NCI-H82 (cell line): ENCODE results near the gene MED17.

ENCODE experiments used
- DNase-seq: peaks from one replicate; lab custom pipeline; 2025; lab: John Stamatoyannopoulos, UW

MED17 gene, protein sequence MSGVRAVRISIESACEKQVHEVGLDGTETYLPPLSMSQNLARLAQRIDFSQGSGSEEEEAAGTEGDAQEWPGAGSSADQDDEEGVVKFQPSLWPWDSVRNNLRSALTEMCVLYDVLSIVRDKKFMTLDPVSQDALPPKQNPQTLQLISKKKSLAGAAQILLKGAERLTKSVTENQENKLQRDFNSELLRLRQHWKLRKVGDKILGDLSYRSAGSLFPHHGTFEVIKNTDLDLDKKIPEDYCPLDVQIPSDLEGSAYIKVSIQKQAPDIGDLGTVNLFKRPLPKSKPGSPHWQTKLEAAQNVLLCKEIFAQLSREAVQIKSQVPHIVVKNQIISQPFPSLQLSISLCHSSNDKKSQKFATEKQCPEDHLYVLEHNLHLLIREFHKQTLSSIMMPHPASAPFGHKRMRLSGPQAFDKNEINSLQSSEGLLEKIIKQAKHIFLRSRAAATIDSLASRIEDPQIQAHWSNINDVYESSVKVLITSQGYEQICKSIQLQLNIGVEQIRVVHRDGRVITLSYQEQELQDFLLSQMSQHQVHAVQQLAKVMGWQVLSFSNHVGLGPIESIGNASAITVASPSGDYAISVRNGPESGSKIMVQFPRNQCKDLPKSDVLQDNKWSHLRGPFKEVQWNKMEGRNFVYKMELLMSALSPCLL

DNA sequence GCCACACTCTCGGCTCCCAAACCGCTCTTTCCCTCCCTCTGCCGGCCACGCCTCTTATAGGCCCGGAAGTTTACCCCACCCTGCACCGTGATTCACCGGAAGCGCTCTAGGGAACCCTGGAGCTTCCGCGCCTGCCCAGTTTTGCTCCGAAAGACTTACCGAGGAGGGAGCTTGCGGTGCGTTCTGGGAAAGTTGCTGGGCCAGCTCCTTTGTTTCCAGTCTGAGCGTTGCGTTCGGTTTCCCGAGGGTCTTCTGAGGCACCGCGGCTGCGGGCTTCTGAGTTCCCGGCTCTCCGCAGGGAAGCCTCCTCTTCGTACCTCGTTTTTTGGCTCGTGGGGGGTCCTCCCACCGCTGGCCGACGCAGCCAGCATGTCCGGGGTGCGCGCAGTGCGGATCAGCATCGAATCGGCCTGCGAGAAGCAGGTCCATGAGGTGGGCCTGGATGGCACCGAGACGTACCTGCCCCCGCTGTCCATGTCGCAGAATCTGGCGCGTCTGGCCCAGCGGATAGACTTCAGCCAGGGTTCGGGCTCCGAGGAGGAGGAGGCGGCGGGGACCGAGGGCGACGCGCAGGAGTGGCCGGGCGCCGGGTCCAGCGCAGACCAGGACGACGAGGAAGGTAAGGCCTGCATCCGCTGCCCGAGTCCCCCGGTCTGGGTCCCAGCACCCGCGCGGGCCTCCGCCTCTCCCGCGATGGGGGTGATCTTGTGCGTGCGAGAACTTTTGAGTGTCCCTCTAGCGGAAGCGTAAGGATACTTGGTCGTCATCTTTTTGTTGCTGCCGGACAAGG is at the start of gene MED17:
Gene MED17 (plus strand): TSS at position 138 of the 790 bp plus-strand sequence. CDS start 232 bp downstream, at position 370.
- peak; percentile 96 for DNase-seq

DNA sequence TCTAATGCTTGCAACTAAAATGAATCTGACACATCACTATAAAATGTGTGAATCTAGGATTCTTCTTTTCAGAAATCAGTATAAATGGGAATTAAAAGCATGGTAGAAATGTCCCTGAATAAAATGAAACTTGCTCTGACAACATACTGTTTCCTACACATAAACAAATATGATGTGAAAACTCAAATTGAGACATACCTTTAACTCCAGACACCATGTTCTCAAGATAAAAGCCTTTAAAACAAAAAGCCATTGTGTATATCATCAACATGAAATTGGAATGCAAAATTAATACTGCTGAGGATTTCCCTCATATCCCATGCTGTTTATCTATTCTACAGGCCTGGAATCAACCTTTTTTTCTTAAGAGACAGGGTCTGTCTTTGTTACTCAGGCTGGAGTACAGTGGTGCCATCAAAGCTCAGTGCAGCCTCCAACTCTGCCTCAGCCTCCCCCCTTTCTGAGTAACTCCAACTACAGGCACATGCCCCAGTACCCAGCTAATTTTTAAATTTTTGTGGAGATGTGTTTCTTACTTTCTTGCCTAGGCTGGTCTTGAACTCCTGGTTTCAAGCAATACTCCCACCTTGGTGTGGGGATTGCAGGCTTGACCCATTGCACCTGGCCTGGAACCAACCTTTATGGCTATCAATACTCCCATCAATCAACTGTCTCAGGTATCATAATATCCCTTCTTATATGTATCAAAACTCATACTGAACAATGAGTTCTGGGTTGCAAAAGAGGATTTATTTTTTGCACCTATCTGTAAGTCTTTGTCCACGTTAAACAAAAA is 49.5 kb upstream of the MED17 start:
- peak; percentile 11 for DNase-seq

DNA sequence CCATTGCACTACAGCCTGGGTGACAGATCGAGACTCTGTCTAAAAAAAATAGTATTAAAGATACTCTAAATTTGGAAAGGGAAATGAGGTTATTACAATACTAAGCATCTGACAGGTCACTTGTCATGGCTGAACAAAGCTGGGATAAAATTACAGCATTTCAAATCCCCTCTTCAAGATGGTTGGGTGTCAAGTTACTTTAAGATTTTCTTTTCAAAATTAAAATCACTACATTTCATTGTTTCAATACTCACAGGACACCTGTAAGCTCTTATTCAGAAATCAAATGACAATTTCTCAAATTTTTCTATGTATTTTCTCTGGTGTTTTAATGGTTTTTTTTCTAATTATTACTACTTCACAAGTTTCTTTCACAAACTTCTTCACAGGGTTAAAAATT is 48.5 kb upstream of the MED17 start:
- DNase-seq = peak; percentile 5

DNA sequence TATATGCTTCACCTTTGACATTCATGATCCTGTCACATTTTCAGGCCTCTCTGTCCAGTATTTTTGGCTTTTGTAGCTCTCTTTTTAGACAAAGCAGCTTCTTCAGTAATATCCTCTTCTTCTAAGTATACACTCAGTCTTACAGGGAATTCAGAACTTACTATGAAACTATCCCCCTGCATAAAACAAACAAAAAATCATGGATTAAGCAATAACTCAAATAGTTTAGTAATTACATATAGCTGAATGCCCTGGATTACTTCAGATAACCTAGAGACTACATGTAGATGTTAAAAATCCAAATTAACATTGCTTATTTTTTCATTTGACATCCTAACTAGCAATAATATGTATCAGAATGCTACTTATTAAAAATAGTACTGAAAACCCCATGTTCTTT is 48.0 kb upstream of the MED17 start:
- DNase-seq = no peak

DNA sequence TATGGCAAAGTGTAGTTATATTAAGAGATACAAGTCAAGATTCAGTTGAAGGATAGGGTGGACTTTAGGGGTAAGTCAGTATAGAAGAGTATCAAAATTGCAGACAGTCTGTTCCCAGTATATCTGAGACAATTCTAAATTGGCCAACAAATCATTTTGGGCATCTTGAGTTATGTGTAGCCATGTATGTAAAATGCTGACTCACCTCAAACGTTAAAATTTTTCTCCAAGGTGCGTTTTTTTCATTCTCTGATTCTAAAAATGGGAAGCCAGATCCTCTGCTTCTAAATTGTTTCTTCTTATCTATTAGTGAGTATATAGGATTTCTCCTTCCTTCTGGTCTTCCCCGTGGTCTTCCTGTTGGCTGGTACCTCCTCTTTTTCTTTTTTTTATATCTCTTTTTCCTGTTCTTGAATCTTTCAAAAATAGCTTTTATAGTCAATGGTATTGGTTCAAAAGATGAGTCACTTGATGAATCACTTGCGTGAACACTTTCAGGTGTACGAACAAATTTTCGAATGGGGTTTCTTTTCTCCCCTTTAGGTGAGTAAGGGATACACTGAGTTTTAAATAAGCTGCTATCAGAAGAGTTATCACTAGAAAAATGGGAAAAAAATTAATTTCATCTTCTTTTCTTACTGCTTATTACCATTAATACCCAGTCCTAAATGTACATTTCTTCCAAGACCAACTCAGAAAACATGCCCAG is 46.0 kb upstream of the MED17 start:
- DNase-seq = peak; percentile 7

DNA sequence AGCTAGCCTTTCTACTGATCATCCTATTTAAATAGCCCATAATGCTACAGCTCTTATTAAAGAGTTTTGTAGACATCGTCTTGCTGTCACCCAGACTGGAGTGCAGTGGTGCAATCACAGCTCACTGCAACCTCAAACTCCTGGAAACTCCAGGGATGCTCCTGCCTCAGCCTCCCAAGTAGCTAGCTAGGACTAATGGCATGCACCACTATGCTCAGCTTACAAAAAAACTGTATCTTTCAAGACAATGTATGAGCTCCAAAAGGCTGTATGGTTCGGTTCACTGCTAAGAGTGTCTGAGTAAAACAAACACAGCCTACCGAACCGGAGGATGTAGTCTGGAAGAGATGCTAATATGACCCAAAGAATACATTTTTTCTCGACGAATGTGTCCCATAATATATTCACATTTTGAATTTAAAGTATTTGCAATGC is 45.4 kb upstream of the MED17 start:
- peak; percentile 2 for DNase-seq

DNA sequence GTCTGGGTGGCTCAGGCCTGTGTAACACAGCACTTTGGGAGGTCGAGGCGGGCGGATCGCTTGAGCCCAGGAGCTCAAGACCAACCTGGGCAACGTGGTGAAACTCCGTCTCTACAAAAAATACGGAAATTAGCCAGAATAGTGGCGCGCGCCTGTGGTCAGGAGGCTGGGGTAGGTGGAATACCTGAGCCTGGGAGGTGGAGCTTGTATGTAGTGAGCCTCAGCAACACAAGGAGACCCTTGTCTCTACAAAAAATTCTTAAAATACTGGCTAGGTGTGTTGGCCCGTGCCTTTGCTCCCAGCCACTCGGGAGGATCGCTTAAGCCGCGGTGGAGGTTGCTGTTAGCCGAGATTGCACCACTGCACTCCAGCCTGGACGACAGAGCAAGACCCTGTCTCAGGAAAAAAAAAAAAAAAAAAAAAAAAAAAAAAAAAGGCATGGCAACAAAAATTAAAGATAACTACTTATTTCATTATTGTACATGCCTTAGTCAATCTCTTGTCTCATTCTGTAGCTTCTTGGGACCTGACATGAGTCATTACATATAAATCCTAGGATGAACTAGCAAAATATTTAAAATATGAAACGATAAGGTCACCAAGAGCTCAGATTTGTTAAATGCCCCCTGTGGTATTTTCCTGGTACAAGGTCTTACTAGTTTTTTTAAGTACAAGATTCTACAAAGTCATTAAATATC is 43.9 kb upstream of the MED17 start:
- peak; percentile 31 for DNase-seq

DNA sequence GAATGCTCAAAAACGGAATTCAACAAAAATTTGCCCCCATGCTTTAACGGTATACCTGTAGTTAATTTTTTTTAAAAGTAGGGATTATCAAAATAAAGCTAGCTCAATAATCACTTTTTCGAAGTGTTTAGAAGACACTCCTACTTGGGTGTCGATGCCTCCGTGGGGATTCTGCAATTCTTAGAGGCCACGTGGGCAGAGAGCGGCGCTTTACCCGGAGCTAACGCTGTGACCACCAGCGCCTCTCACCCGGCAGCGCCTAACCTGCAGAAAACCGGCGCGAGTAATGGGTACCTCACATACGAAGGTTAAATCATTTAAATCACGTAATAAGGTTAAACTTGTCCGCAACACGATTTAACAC is 43.4 kb upstream of the MED17 start:
- DNase-seq = peak; percentile 79

DNA sequence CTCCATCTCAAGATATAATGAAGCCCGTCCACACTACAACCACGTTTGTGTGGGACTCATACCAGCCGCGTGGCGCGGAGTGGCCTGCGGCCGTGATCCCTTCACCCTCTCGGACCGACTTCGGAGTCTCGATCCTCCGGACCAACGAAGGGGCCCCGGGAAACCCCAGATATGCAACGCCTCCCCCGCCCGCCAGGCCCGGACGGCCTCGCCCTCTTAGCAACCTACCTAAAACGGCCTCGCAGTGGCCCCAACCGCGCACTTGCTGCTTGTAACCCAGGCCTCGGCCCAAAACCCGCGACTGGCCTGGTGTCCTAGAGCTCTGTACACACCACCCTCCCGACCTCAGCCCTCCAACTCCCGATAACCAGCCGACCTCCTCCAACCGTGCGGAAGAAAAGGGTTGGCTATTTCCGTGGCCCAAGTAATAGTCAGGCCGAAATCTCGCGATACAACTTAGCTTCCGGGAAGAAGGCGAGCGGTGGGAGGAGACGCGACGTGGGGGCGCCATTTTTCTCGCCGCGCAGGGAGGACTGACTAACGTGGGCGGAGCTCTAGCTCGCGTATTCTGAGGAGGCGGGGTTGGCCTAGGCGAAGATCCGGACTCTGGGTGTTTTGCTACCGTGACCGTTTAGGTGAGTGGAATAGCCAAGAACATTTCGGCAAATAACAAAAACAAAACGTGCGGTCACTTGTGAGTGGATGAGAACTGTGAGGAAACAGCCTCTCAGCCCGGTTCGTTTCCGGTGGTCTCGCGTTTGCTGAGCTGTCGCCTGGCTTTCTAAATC is 42.8 kb upstream of the MED17 start, which contains the start of the genes C11orf54 and TAF1D:
Gene C11orf54 (plus strand): TSS at position 579 of the 788 bp plus-strand sequence. CDS start 5,722 bp downstream, outside the sequence.
Gene TAF1D (minus strand): TSS at position 402 of the 788 bp plus-strand sequence. CDS start 2,191 bp downstream, outside the sequence.
- peak; percentile 98 for DNase-seq

DNA sequence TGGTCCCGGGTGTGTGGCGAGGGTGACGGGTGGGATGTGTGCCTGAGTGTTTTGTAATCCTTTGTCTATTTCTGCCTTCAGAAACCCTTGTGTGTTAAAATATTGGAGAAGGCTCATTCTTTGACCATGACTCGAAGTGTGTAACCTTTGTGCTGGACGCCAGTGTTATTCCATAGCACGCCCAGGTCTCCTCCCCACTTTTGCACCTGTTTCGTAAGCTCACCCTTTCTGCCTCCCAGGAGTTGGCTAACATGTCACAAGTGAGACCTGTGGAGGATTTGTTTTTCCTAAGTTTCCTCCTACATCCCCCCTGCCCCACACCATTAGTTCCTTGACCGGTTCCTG is 42.2 kb upstream of the MED17 start:
- peak; percentile 68 for DNase-seq

DNA sequence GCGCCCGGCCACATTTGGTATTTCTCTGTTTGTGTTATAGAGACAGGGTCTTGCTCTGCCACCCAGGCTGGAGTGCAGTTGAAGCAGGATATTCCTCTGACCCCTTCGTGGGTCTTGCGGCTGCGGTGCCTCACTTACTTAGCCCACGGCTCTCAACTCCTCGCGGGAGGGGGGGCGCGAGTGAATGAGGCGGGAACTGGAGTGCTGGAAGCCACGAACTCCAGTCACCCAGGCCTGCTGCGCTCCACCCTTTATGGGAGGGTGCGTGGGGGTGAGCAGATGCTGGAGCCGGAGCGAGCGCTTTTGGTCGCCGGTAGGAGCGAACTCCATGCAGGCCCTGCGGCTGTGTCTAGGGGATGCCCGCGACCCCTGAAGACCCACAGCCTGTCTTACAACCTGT is 40.8 kb upstream of the MED17 start:
- peak; percentile 21 for DNase-seq

DNA sequence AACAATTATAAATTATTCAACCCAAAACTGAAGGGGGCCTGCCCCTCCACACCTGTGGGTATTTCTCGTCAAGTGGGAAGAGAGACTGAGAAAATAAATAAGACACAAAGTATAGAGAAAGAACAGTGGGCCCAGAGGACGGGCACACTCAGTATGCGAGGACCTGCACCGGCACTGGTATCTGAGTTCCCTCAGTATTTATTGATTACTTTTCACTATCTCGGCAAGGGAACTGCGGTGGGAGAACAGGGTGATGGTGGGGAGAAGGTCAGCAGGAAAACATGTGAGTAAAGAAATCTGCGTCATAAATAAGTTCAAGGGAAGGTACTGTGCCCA is 39.4 kb upstream of the MED17 start:
- DNase-seq = peak; percentile 39

DNA sequence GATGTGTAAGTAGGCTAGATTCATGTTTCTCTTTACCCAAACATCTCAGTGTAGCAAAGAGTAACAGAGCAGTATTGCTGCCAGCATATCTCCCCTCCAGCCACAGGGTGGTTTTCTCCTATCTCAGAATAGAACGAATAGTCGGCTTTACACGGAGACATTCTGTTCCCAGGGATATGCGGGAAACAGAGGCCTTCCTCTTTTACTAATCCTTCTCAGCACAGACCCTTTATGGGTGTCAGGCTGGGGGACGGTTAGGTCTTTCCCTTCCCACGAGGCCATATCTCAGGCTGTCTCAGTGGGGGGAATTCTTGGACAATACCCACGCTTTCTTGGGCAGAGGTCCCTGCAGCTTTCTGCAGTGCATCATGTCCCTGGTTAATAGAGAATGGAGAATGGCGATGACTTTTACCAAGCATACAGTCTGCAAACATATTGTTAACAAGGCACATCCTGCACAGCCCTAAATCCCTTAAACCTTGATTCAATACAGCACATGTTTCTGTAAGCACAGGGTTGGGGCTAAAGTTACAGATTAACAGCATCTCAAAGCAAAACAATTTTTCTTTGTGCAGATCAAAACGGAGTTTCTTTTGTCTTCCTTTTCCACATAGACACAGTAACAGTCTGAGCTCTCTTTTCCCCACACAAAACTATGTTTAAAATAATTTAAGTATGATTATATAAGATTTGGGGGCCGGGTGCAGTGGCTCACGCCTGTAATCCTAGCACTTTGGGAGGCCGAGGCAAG is 38.9 kb upstream of the MED17 start:
- DNase-seq = peak; percentile 70

DNA sequence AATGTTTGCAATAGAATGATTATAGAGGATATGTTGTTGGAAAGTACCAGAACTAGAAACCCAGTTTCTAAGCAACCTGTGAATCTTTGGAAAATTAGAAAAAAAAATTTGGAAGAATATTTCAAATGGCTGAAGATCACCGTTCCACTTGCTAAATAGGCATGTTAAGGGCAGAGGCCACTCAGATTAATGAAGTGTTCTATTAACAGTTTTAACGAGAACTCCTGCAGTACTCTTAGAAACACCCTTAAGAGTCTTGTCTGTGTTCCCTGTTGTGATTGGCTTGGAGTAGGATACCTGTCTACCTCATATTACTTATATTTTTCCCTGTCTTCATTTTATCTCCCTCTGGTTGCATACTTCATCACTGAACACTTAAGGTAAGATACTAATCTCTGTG is 38.0 kb upstream of the MED17 start:
- DNase-seq = no peak

DNA sequence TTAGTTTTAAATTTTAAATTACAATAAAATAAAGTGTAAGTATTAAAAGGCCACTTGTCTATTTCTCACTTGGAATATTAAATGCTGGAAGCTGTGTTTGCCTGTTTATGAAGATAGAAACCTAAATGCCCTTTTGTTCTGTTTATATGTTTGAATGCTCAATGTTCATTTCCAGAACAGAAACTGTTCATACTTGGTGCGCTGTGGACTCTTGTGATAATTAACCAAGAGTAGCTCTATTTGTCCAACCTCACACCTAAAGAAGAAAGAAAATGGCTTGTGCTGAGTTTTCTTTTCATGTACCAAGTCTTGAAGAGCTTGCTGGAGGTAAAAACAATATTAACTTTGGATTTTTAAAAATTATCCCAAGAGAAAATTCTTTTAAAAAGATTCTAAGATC is 37.0 kb upstream of the MED17 start:
- DNase-seq = no peak

DNA sequence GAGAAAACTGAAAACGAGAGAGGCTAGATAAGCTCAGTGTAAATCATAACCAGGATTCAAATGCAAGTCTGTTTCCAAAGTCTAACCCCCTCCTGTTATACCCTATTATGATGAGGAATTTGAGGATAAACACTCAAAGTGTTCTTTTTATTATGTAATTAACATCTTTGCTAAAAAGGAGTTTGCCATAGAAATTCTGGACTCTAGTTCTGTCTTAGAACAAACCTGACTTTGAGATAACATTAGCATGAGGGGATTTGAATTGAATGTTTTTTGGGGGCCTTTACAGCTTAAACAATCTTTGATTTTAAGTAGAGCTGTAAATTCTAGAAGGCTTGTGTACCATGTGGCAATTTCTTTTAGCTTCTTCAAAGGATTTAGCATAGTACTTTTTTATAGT is 33.1 kb upstream of the MED17 start:
- DNase-seq = no peak

DNA sequence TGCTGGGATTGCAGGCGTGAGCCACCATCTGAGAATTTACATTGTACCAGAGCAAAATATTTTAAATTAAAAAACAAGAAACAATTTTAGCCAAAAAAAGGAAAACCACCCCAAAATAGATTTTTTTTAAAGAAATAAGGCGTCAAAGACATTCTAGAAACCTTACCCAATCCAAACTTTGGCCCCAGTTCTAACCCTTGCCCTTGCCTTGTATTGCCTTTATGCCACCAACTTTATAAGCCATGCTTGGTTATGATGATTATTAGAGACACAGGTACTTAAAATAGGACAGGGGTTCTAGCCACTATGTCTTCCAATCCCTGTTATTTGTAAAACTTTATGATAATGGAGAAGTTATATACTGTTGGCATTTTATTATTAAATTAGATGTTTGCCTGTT is 30.8 kb upstream of the MED17 start:
- DNase-seq = no peak

DNA sequence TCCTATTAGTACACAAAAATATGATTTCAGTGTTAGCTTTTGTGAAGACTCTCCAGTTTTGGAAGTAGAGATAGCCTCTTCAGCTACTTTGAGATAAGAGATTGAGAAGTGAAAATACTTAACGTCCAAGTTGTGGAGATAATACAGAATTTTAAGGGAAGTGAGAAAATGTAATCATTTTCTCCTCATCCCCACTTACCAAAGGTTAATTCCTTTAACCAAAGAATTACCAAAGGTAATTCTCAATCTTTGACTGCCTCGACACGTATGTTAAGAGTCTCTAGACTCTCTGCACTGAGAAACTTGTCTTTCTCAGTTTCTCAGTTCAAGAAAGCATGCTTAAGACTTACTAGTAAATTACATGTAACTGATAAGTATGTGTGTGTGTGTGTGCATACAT is 27.3 kb upstream of the MED17 start:
- no peak for DNase-seq

DNA sequence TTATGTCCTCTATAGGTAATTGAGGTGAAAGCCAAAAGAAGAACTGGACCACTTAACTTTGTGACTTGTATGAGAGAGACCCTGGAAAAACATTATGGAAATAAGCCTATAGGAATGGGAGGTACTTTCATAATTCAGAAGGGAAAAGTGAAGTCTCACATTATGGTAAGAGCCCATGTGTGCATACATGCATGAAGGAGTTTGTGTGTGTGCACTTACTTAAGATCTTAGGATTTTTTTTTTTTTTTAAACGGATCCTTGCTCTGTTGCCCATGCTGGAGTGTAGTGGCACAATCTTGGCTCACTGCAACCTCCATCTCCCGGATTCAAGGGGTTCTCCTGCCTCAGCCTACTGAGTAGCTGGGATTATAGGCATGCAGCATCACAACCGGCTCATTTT is 26.8 kb upstream of the MED17 start:
- no peak for DNase-seq
